ENCODE measurements around the gene ICOSLG. TPM values are rescaled to one million over a fixed set of nuclear protein-coding genes. Genes with fewer than 3 reads are reported as not detected.
"Not testable (repeated sequence)": the region's sequence is repeated elsewhere in the genome, so short reads cannot be mapped to it uniquely, and the experiment has no call there.

ICOSLG gene, protein sequence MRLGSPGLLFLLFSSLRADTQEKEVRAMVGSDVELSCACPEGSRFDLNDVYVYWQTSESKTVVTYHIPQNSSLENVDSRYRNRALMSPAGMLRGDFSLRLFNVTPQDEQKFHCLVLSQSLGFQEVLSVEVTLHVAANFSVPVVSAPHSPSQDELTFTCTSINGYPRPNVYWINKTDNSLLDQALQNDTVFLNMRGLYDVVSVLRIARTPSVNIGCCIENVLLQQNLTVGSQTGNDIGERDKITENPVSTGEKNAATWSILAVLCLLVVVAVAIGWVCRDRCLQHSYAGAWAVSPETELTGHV
- total RNA-seq: 4.4 TPM
- long read RNA-seq, full-length matches to known transcripts: 2 of 5 reads
- long read RNA-seq, partial matches to known transcripts: 2 of 5 reads
- long read RNA-seq, other reads (novel, unspliced or antisense): 1 of 5 reads

- DNase-seq; intact Hi-C loops (cut with micrococcal nuclease): not testable (repeated sequence)
- peak; percentile 93 for ATAC-seq
Observed at GRCh38 chr21:44240842-44241241, at the start of gene ICOSLG. Gene ICOSLG (minus strand): TSS chr21:44240943. CDS start chr21:44240817, 126 bp downstream.

DNA sequence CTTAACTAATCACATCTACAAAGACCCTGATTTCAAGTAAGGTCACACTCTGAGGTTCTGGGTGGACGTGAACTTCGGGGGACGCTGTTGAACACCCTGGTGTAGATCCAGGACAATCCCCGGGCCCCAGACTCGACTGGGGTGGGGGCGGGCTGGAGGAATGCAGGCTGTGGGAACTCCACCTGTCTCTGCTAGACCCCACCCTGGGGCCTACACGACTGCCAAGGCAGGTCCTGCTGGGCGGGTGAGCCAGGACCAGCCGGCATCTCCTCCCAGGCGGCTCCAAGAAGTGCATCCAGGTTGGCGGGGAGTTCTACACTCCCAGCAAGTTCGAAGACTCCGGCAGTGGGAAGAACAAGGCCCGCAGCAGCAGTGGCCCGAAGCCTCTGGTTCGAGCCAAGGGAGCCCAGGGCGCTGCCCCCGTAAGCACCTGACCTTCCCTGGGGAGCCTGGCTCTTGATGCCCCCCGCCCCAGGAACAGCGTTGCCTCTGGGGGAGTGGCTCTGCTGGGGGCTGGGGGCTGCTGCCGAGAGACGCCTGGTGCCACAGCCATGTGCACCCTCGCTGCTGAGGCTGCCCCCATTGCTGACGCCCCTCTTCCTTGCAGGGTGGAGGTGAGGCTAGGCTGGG lies 48.8 kb upstream of the ICOSLG start:
- DNase-seq (no peak), ATAC-seq (no peak)
- intact Hi-C loops (cut with micrococcal nuclease): no loop called here

- DNase-seq: no peak
- intact Hi-C loops (cut with micrococcal nuclease): no loop called here
- ATAC-seq: no peak
Observed at GRCh38 chr21:44288251-44289110, 47.7 kb upstream of the ICOSLG start.

DNA sequence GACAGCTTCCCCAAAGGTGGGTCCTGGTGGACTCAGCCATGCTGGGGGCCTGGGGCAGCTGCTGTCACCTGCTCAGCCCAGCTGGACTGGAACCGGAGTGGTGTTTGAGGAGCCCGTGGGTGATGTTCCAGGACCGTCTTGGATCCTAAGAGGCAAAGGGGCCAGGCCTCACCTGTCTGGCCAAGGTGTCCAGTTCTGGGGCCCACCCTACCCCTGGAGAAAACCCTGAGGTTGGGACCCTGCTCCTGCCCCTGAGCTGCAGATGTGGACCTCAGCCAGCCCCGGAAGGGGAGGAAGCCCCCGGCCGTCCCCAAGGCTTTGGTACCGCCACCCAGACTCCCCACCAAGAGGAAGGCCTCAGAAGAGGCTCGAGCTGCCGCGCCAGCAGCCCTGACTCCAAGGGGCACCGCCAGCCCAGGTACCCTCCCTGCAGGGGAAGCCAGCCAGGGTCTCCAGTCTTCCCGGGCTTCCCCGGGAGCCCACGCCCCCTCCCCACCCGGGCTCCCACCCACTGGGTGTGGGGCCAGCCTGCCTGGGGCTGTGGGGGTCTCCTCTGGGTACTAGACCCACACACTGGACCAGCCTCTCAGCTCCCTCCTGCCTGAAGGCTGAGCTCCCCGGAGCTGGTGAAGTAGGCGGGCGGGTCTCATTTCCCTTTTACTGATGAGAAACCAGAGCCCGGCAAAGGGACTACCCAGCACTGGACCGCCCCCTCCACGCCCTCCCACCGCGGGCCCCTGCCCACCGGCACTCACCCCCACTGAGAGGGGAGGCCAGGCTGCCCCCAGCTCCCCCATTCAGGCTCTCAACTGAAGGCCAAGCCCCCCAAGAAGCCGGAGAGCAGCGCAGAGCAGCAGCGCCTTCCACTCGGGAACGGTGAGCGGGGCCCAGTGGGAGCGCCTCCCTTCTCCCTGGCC lies 46.2 kb upstream of the ICOSLG start:
- ATAC-seq (no peak), DNase-seq (peak; percentile 21)
- intact Hi-C loops (cut with micrococcal nuclease): no loop called here

- no peak for ATAC-seq
- intact Hi-C loops (cut with micrococcal nuclease): no loop called here
- DNase-seq: peak; percentile 25
Observed at GRCh38 chr21:44286086-44286715, 45.5 kb upstream of the ICOSLG start.

DNA sequence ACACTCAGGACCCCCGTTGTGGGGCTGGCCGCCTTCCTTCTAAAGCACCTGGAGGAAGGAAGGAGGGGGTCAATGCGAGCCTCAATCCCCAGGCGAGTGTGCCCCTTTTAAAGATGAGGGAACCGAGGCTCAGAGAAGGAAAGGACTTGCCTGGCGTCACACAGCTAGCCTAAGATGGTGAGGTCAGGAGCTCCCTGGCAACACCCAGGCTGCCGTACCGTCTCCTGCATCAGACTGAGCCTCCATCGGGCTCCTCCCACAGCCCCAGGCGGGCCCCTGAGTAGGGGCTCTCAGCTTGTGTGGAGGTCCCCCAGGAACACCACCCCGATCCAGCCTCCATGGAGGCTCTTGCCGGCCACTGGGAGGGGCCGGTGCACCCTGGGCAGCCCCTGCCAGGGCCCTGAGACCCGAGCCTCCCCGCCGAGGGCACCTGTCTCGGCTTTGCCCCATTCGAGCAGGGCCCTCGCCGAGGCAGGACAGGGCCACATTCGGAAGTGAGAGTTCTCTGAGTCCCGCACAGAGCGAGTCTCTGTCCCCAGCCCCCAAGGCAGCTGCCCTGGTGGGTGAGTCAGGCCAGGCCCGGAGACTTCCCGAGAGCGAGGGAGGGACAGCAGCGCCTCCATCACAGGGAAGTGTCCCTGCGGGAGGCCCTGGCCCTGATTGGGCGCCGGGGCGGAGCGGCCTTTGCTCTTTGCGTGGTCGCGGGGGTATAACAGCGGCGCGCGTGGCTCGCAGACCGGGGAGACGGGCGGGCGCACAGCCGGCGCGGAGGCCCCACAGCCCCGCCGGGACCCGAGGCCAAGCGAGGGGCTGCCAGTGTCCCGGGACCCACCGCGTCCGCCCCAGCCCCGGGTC lies 44.6 kb upstream of the ICOSLG start, which contains the start of gene AIRE:
TSS of gene AIRE (plus strand) at position 739 of the 855 bp plus-strand sequence. CDS start 131 bp downstream, outside the sequence.
- ATAC-seq (peak; percentile 48), DNase-seq (peak; percentile 35)
- intact Hi-C loops (cut with micrococcal nuclease): no loop called here

DNA sequence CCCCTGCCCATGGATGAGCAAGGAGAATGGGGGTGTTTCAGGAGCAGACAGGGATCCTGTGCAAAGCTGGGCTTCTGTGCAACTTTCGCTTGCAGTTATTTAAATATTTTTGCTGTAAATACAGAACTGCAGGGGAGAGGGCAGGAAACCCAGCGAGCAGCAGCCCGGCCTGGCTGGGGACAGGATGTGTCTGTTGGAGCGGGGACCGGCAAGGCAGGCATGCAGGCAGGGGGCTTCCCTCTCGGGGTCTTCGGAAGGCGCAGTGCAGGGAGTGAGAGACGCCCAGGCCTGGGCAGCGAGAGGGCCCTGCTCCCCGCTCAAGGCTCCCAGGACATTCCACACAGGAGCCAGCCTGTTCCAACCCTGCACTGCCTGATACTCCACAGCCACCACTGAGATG lies 43.2 kb upstream of the ICOSLG start:
- DNase-seq (no peak), ATAC-seq (no peak)
- intact Hi-C loops (cut with micrococcal nuclease): no loop called here

GRCh38 chr21:44283211-44283785 lies 42.6 kb upstream of the ICOSLG start:
- ATAC-seq; intact Hi-C loops (cut with micrococcal nuclease); DNase-seq: not testable (repeated sequence)

DNA sequence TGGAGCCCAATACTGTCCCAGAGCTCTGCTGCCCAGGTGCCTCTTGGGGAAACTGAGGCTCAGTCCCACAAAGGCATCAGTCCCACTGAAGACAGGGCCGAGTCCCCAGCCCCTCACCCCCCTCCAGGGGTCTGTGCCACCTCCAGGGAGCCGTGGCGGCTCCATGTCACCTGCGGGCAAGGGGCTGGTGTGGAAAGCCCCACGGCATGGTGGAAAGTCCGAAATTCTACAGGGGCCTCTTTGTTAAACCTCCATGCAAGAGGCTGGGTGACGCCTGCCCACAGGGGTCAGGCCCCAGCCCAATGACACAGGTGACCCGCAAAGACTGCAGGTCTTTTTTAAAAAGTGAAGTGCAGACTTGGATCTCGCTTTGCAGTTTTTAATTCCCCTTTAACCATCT lies 41.6 kb upstream of the ICOSLG start:
- ATAC-seq: no peak
- DNase-seq: no peak
- intact Hi-C loops (cut with micrococcal nuclease): no loop called here

DNA sequence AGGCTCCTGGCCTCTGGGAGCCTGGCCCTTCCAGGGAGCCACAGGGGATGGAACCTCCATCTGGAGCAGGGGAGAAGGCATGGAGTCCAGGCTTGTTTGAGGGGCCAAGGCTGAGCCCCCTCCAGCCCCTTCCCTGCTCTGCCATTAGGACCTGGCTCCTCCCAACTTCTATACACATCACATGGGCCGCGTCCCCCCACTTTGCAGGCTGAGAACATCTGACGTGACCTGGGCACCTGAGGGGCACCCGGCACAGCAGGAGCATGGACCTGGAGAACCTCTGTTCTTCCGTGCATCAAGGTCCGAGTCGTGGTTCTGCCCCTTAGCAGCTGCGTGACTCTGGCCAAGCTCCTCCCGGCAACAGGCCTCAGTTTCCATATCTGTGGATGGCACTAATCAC lies 41.1 kb upstream of the ICOSLG start:
- intact Hi-C loops (cut with micrococcal nuclease): no loop called here
- DNase-seq (no peak), ATAC-seq (no peak)

DNA sequence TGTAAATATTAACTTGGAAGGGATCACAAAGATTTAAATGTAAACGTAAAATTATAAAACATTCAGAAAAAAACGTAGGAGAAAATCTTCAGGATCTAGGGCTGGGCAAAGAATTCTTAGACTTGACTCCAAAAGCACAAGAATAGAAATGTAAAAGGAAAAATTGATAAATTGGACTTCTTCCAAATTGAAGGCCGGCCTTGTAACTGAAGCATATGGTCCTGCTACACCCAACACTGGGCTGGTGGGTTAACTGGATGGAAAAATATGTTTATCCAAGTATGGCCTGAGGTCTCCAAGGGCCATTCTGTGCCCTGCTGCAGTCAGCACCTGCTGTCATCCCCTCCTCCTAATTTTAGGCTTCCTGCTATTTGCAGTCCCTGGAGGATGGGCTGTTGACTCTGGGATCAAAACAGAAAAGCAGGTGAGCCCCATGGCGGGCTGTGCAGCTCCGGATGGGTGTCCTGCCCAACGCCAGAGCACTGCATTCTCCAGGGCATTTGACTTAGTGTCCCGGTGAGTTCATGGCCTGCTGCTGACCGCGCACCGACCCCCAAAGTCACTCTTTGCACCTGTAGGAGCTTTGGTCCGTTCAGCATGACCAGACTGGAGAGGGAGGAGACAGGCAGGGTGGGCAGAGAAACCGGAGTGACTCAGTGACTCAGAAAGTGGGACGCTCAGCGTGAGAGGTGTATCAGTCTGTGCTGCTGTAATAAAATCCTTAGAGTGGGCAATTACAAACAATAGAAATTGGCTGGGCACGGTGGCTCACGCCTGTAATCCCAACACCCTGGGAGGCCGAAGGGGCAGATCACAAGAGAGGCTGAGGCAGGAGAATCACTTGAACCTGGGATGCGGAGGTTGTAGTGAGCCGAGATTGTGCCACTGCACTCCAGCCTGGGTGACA lies 38.9 kb upstream of the ICOSLG start:
- ATAC-seq: no peak
- intact Hi-C loops (cut with micrococcal nuclease): no loop called here
- no peak for DNase-seq

- no peak for DNase-seq
Observed at GRCh38 chr21:44275041-44275440, 34.3 kb upstream of the ICOSLG start.

DNA sequence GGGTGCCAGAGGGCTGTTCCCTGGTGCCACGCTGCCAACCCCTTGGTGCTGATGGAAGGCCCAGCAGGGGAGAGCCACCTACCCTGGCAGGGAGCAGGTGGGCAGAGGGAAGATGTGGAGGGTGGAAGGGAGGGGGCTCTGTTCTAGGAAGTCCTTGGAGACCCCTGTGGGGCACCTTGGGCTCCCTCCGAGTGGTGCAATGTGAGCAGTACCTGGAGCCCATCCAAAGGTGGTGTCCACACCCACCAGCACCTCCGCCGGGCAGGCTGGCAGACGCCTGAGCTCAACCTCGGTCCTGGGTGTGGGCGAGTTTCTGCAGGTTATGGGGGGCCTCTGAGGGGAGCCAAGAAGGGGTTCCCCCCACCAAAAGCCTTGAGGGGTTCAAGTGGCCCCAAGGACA lies 32.3 kb upstream of the ICOSLG start:
- DNase-seq (no peak), ATAC-seq (no peak)
- intact Hi-C loops (cut with micrococcal nuclease): no loop called here

More at GRCh38 chr21:44275041-44275440, 34.3 kb upstream of the ICOSLG start:
- no peak for ATAC-seq
- intact Hi-C loops (cut with micrococcal nuclease): no loop called here

DNA sequence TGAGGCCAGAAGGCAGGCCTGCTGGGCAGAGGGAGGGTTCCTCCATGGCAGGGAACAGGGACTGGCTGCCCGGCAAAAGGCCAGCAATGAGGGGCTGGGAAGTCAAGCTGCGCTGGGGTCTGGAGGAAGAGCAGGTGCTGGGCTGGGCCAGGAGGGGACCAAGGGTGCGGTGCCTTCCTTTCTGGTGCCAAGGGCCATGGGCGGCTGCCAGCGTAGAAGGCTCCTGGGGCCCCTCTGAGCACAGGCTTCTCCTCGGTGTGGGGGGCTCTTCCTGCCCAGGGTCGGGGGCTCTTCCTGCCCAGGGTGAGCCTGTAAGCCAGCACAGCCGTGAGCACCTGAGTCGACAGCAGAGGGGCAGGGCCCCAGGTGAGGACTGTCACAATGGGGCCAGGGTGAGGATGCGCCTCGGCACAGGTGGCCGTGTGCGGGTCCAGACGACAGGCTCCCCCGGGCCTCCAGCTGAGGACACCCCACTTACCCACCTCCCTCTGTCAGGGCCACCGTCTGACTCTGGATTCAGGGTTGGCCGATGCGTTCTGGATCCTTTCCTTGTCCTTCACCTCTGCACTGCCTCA lies 31.6 kb upstream of the ICOSLG start:
- ATAC-seq: no peak
- intact Hi-C loops (cut with micrococcal nuclease): no loop called here
- no peak for DNase-seq

GRCh38 chr21:44271558-44272283 lies 31.0 kb upstream of the ICOSLG start:
- no peak for ATAC-seq

More at GRCh38 chr21:44271558-44272283, 31.0 kb upstream of the ICOSLG start:
- intact Hi-C loops (cut with micrococcal nuclease): no loop called here
- no peak for DNase-seq
